HCEC 1CT (cell line): ENCODE measurements around the gene ARCN1.

Experiments used
- DNase-seq: peaks from one replicate; pipeline ENCODE4 v3.0.0-alpha.2; 2017

The ARCN1 gene

DNA sequence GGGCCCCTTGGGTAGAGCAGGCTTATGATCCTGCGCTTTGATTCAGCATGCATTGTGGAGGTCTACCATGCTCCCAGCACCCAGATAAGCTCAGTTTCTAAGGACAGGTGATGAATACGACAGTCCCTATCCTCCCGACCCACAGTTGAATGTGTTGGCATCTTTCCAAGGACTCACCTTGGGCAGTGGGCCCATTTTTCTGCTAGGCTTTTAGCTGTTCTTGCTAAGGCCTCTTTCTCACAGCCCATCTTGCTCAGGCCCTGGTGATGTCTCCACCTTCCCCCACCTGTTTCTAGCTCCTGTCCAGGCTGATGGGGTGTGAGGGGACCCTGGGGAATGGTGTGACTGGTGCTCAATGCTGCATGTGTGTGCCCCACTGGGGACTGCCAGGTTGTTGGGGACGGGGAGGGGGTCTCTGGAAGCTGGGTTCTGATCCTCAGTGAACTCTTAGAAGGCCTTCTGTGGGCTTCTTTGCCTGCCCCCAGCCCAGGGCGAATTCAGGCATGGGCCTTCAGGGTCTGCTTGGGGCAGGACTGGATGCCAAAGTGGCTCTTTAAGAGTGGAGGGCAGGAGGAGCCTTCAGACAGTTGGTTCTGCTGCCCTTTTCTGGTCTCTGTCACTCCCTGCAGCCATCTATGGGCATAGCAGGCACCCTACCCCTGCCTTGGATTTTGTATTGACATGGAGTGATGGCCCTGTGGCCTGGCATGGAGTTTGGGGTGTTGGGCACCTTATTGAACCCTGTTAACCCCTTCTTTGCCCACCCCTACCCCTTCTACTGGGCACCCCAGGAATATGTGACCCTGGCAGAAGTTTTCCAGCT lies 68.3 kb downstream of the ARCN1 start:
- DNase-seq = no peak

DNA sequence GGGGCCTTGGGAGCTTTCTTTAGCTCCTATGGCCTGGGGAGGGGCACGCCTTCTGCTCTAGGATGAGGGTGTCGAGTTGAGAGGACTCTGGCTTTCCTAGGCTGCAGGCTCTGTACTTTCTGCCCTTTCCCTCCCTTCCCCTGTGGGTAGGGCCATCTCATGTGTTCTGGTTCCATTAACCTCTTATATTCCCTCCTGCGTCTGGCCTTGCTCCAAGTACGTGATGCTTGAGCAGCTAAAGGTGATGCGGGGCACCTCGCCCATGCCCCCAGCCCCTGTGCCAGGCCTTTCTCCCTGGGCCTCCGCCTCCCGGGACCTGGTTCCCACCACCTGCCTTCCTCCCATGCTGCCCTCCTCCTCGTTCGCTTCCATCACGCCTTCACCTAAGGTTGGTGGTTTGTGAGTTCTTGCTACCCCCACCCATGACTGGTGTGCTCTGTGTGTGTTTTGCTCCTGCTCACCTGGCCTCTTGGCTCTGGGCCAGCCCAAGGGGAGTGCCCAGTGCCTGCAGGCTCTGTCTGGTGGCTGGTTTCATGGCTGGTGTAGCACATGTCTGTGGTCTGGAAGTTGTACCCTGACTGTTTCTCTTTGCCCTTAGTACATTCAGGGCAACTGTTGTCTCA lies 69.3 kb downstream of the ARCN1 start:
- no peak for DNase-seq

DNA sequence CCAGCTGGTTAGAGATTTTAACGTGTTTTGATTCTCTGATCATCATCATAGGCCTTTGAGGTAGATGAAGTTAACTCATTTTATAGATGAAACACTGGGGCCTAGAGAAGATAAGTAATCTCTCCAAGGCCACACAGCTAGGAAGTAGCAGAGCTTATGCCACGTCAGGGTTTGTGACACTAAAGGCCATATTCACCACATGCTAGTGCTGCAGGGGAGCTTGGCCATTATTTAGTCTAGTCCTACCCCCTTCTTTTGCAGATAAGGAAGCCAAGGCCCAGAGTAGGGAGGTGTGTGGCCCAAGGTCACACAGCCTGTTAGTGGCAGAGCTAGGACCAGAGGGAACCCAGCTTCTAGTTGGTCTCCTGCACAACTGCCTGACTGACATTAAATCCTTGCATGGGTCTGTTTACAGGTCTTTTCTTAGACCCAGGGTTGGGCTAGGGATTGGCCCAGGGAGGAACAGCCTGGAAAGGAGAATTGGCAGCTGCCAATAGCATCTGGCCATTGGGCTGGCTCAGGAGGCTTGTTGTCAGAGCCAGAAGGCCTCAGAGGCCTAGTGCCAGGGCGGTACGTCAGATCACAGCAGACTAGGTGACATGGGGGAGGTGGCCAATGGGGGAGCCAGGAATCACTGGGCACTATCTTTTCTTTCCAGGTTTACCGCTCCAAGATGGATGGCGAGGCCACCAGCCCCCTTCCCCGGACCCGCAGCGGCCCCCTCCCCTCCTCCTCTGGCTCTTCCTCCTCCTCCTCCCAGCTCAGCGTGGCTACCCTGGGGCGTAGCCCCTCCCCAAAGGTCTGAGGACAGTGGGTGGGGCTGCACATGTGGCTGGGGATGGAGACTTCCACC lies 71.2 kb downstream of the ARCN1 start:
- DNase-seq = no peak

DNA sequence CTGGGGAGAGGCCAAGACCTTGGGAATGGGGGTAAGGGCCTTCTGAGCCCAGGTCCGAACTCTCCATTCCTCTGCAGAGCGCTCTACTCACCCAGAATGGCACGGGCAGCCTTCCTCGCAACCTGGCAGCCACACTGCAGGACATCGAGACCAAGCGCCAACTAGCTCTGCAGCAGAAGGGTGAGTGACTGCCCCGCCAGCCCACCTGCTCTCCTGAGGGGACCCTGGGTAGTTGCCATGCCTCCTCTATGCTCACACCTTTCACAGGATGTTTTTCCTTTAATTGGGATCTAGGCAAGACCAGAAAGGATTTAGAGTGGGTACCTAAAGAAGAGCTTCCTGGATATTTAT lies 71.8 kb downstream of the ARCN1 start:
- no peak for DNase-seq

DNA sequence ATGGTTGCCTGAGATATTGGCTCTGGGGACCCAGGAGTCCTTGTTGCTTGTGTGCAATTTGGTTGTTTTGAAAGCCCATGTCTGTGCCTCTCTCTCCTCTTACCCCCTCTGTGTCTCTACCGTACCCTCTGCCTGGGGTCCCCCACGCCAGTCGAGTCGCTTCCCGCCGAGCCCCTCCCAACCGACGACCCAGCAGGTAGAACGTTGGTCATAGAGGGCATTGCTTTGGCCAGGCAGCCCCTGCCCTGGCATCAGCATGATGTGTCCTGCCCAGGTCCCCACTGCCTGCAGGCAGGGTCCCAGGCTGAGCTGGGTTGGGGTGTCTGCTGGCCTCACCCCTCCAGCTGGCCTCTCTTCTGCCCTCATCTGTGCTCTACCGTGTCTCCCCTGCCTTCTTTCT lies 72.3 kb downstream of the ARCN1 start:
- DNase-seq = no peak

DNA sequence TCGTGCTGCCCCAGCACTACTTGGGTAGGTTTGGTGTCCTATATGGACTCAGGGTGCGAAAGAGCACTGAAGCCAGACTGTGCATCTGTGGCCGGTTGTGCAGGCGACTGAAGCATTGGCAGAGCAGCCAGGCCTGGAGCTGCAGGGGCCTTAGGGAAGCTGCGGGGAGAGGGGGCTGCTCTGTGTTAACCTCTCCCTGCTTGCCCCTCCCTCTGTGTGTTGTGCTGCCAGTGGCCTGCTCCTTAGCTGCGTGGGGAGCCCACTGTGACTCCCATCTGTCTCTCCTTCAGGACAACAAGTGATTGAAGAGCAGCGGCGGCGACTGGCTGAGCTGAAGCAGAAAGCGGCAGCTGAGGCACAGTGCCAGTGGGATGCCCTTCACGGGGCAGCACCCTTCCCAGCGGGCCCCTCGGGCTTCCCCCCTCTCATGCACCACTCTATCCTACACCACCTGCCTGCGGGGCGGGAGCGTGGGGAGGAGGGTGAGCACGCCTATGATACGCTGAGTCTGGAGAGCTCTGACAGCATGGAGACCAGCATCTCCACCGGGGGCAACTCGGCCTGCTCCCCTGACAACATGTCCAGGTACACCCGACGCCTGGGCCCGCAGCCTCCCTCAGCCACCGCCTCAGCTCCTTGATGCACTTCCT lies 73.0 kb downstream of the ARCN1 start:
- no peak for DNase-seq

DNA sequence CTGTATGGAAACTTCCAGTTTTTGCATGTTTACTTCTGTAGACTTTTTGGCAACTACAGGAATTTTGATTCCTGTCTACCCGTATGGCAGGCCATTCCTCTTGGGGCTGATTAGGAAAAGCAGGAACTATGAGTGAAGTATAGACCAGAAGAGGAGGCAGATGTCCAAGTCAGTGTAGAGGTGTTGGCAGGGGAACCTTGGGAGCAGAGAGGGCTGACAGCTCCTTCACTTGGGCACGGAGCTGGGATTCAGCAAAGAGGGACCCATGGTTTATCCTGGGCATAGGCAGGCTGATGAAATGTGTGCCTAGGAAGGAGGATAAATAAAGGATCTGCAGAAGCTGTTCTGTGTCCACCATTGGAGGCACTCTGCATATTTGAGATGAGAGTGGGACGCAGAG lies 74.2 kb downstream of the ARCN1 start:
- no peak for DNase-seq

DNA sequence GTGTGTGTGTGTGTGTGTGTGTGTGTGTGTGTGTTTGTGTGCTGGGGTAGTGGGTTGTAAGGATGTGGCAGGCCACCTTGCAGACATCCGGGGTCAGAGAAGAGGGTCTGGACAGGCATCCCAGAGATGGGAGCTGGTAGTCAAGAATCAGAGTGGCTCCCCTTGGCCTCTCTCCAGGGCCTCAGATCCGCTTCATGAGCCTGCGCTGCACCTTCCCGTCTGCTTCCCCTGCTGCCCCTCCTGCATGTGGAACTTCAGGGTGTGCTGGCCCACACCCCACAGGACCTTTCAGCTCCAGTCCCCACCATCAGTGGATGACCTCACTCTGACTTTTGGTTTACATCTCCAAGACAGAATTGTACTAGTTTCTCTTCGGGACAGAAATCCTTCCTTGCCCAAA lies 76.1 kb downstream of the ARCN1 start:
- DNase-seq = no peak

DNA sequence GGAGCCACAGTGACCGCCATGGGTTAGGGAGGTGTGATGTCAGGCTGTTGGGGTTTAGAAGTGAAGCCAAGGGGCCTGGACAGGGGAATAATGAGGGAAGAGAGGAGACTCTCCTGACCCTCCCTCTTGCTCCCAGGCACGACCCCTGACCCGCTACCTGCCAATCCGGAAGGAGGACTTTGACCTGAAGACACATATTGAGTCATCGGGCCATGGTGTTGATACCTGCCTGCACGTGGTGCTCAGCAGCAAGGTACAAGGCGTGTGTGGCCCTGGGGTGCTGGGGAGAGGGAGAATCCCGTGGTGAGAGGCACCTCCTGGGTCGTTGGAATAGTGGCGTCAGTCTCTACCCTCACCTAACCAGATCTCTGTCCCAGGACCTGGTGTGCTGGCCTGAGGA lies 77.7 kb downstream of the ARCN1 start:
- no peak for DNase-seq

DNA sequence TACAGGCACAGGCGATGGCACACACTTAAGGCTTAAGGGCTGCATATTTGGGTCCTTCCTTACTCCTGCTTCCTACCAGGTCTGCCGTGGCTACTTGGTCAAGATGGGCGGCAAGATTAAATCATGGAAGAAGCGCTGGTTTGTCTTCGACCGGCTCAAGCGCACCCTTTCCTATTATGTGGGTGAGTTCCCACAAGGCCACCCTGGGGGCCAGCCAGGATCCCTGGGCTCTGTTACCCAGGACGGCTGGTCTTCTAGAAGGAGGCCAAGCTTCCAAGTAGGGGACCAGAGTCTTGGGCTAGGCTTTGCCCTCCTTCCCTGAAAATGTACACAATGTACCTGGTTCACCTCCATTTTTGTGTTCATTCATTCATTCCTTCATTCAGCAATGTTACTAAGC lies 78.2 kb downstream of the ARCN1 start:
- no peak for DNase-seq

DNA sequence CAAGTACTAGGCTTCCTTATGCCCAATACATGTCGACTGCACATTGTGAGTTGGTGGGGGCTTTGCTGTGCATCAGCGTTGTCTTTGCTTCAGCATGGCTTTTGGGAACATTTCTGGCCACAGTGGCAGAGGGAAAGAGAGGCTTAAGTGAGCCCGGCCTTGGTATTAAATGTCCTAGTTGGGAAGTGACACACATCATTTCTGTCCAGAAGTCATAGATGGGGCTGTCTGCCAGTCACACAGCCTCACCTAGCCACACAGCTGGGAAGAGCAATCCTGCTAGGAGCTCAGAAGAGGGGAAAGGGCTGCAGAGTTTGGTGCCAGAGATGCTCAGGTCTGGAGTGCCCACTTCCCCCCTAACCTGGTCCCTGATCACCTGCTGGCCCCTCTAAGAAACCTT lies 79.6 kb downstream of the ARCN1 start:
- DNase-seq = no peak
